ENCODE measurements around the gene GPC6. TPM values are rescaled to one million over a fixed set of nuclear protein-coding genes. Genes with fewer than 3 reads are reported as not detected.
A peak's percentile ranks its signal among the peaks of the same experiment; 100 is the strongest.

GPC6 gene
- polyA plus RNA-seq, 1 of the 3 experiments (the other 2 are of a cell fraction): 6.7 TPM

- Histone ChIP-seq H3K27ac (ENCODE audit: low read depth in 2 of 2, low read length in 1 of 2) (peak overlapping the region in 1 of 2 experiments; percentile 46; a peak in 3 of 4 replicates), H2AFZ (ENCODE audit: low read depth) (no peak overlapping the region), H3K9me2 (no peaks in the 10 kb centered on the region), H3F3A (replicated peaks; ENCODE audit: insufficient read depth) (peaks cover 39% of the 10 kb centered on the region), H3K36me3 (replicated peaks in 1 of 2; ENCODE audit: control insufficient read depth in 1 of 2, insufficient read depth in 2 of 2, low read length in 1 of 2) (no peaks in the 10 kb centered on the region), H3K4me2 (peak overlapping the region; percentile 0; the same call in 1 of the 2 replicates), H3K4me1 (ENCODE audit: control insufficient read depth in 1 of 2, insufficient read depth in 2 of 2, low read depth in 1 of 2, low read length in 1 of 2) (peaks cover 3 to 29% of the 10 kb centered on the region in 2 experiments; a peak in 3 of 4 replicates), H3K9me3 (no peaks in the 10 kb centered on the region), H3K4me3 (ENCODE audit: low read depth in 2 of 2, low read length in 1 of 2) (no peak overlapping the region), H3K9ac (no peak overlapping the region), H4K20me1 (ENCODE audit: insufficient read depth) (no peaks in the 10 kb centered on the region), H3K27me3 (ENCODE audit: insufficient read depth) (no peaks in the 10 kb centered on the region), H3K79me2 (ENCODE audit: insufficient read depth) (no peaks in the 10 kb centered on the region)
- no peak for DNase-seq
- 83% methylated on average over 4 of the region's 4 CpGs for WGBS (ENCODE audit: low lambda C conversion rate)
- TF ChIP-seq JUND (IDR thresholded peaks at IDR 0.05): no peak
- TF ChIP-seq REST (IDR thresholded peaks at IDR 0.05; ENCODE audit: low read depth, low read length): no peak
- no peak for TF ChIP-seq PBX3 (IDR thresholded peaks at IDR 0.05)
- no peak for TF ChIP-seq RFX5 (IDR thresholded peaks at IDR 0.05; ENCODE audit: low read length)
- ChIA-PET POLR2A (no interaction called here), CTCF (no interaction called here)
Observed at GRCh38 chr13:94305934-94306333, 1079.3 kb downstream of the GPC6 start.

- Histone ChIP-seq H3K79me2 (ENCODE audit: insufficient read depth) (no peaks in the 10 kb centered on the region), H3K9ac (no peak overlapping the region), H3K4me2 (no peak overlapping the region), H3K27me3 (ENCODE audit: insufficient read depth) (no peaks in the 10 kb centered on the region), H3K4me1 (ENCODE audit: control insufficient read depth in 1 of 2, insufficient read depth in 2 of 2, low read depth in 1 of 2, low read length in 1 of 2) (peaks cover 3 to 45% of the 10 kb centered on the region in 2 experiments), H3K9me2 (no peaks in the 10 kb centered on the region), H3K27ac (ENCODE audit: low read depth in 2 of 2, low read length in 1 of 2) (peak overlapping the region; percentile 79 to 92; a peak in 3 of 4 replicates), H3K4me3 (ENCODE audit: low read depth in 2 of 2, low read length in 1 of 2) (no peak overlapping the region), H2AFZ (ENCODE audit: low read depth) (peak overlapping the region; percentile 36; the same call in 1 of the 2 replicates), H3F3A (replicated peaks; ENCODE audit: insufficient read depth) (peaks cover 48% of the 10 kb centered on the region), H4K20me1 (ENCODE audit: insufficient read depth) (no peaks in the 10 kb centered on the region), H3K9me3 (no peaks in the 10 kb centered on the region), H3K36me3 (replicated peaks in 1 of 2; ENCODE audit: control insufficient read depth in 1 of 2, insufficient read depth in 2 of 2, low read length in 1 of 2) (no peaks in the 10 kb centered on the region)
- TF ChIP-seq TCF12 (IDR thresholded peaks at IDR 0.05): peak; percentile 44
- TF ChIP-seq ZBTB33 (IDR thresholded peaks at IDR 0.05; ENCODE audit: borderline replicate concordance, low read depth): no peak
- 84% methylated on average over 4 of the region's 4 CpGs for WGBS (ENCODE audit: low lambda C conversion rate)
- ChIA-PET POLR2A (no interaction called here), CTCF (interaction anchor here (1.5 kb wide), 1 partner anchor 48 kb away, joined by 3 read pairs; no protein-coding TSS in a partner anchor)
- DNase-seq: no peak
Observed at GRCh38 chr13:94308832-94309231, 1082.2 kb downstream of the GPC6 start.
